ENCODE measurements around the gene SCUBE1.

GRCh38 chr22:43202326-43202725, 140.8 kb downstream of the SCUBE1 start:
- TF ChIP-seq CTCF (IDR thresholded peaks at IDR 0.05) (no peak), POLR2A (IDR thresholded peaks at IDR 0.05) (no peak)

Data from esophagus squamous epithelium (tissue), 4 donors.